Brain microvascular endothelial cell (primary cell): Measurements from ENCODE around the gene ADAMTS17.

ENCODE experiments used
- DNase-seq: peaks from one replicate; pipeline ENCODE4 v3.0.0-alpha.2; 2020
- H3K27ac ChIP-seq: fragments of 250-450 bp; sonication (Bioruptor Pico); 2 replicates; pipeline ENCODE4 v1.5.1; 2020; ENCODE audit warnings: mild to moderate bottlenecking, moderate library complexity
- H3K27me3 ChIP-seq: fragments of 250-450 bp; sonication (Bioruptor Pico); replicated peaks from 2 replicates; pipeline ENCODE4 v1.5.1; 2020; ENCODE audit warnings: mild to moderate bottlenecking
- H3K36me3 ChIP-seq: fragments of 250-450 bp; sonication (Bioruptor Pico); replicated peaks from 2 replicates; pipeline ENCODE4 v1.5.1; 2020; ENCODE audit warnings: mild to moderate bottlenecking
- H3K4me3 ChIP-seq: 2 replicates; pipeline ENCODE4 v1.5.1; 2011; ENCODE audit warnings: low read depth, mild to moderate bottlenecking, control low read depth, low read length, moderate library complexity
- in situ Hi-C: cut with HindIII; loops from 2 replicates; pipeline ENCODE4 v1.10.0; 2017; ENCODE audit warnings: low sequenced_read_pairs, low pct_ligation_motif_present
- TF ChIP-seq, protein P1 (sequence below): IDR thresholded peaks from 2 replicates; pipeline ENCODE4 v1.5.1; 2011; ENCODE audit warnings: low read depth, mild to moderate bottlenecking, moderate library complexity, low read length, control low read depth, inconsistent platforms; ENCODE audit errors: missing control alignments

Gene ADAMTS17

GRCh38 chr15:100123611-100124010 lies 218.2 kb downstream of the ADAMTS17 start:
- TF ChIP-seq, protein P1, sequence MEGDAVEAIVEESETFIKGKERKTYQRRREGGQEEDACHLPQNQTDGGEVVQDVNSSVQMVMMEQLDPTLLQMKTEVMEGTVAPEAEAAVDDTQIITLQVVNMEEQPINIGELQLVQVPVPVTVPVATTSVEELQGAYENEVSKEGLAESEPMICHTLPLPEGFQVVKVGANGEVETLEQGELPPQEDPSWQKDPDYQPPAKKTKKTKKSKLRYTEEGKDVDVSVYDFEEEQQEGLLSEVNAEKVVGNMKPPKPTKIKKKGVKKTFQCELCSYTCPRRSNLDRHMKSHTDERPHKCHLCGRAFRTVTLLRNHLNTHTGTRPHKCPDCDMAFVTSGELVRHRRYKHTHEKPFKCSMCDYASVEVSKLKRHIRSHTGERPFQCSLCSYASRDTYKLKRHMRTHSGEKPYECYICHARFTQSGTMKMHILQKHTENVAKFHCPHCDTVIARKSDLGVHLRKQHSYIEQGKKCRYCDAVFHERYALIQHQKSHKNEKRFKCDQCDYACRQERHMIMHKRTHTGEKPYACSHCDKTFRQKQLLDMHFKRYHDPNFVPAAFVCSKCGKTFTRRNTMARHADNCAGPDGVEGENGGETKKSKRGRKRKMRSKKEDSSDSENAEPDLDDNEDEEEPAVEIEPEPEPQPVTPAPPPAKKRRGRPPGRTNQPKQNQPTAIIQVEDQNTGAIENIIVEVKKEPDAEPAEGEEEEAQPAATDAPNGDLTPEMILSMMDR: no peak
- no peaks in the 10 kb centered on the region for H3K27me3 ChIP-seq
- H3K4me3 ChIP-seq: no peak overlapping the region
- no peak for DNase-seq
- in situ Hi-C loops: no loop called here
- H3K36me3 ChIP-seq: no peaks in the 10 kb centered on the region
- no peak overlapping the region for H3K27ac ChIP-seq

DNA sequence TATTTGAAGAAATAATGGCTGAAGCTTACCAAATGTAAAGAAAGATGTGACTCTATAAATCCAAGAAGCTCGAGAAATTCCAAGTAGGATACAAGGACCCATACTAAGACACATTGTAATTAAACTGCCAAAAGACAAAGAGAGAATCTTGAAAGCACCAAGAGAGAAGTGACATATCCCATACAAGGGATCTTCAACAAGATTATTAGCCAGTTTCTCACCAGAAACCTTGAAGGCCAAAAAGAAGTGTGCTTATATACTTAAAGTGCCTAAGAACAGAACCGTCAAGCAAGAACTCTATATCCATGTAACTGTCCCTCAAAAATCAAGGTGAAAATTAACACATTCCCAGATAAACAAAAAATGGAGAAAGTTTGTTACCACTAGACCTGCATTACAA lies 220.5 kb downstream of the ADAMTS17 start:
- TF ChIP-seq, protein P1: no peak
- Histone ChIP-seq H3K36me3 (no peaks in the 10 kb centered on the region), H3K27ac (no peak overlapping the region), H3K27me3 (no peaks in the 10 kb centered on the region), H3K4me3 (no peak overlapping the region)
- DNase-seq: no peak
- in situ Hi-C loops: no loop called here

- DNase-seq: no peak
Observed at GRCh38 chr15:100120111-100120510, 221.7 kb downstream of the ADAMTS17 start.

GRCh38 chr15:100118546-100118945 lies 223.2 kb downstream of the ADAMTS17 start:
- H3K36me3 ChIP-seq: no peaks in the 10 kb centered on the region
- H3K27me3 ChIP-seq: no peaks in the 10 kb centered on the region
- no peak overlapping the region for H3K4me3 ChIP-seq
- in situ Hi-C loops: no loop called here
- TF ChIP-seq, protein P1: no peak
- no peak for DNase-seq
- no peak overlapping the region for H3K27ac ChIP-seq

More at GRCh38 chr15:100120111-100120510, 221.7 kb downstream of the ADAMTS17 start:
- Histone ChIP-seq H3K4me3 (no peak overlapping the region), H3K27ac (no peak overlapping the region), H3K36me3 (no peaks in the 10 kb centered on the region), H3K27me3 (no peaks in the 10 kb centered on the region)
- TF ChIP-seq, protein P1: no peak
- in situ Hi-C loops: no loop called here

- TF ChIP-seq, protein P1: no peak
- in situ Hi-C loops: no loop called here
- Histone ChIP-seq H3K36me3 (no peaks in the 10 kb centered on the region), H3K27ac (no peak overlapping the region), H3K4me3 (no peak overlapping the region), H3K27me3 (no peaks in the 10 kb centered on the region)
- no peak for DNase-seq
Observed at GRCh38 chr15:100116416-100117190, 225.2 kb downstream of the ADAMTS17 start.

GRCh38 chr15:100115711-100116090 lies 226.1 kb downstream of the ADAMTS17 start:
- no peaks in the 10 kb centered on the region for H3K36me3 ChIP-seq
- DNase-seq: peak; percentile 65
- H3K27ac ChIP-seq: peak overlapping the region; percentile 95
- in situ Hi-C loops: no loop called here
- TF ChIP-seq, protein P1: no peak
- H3K4me3 ChIP-seq: no peak overlapping the region
- H3K27me3 ChIP-seq: no peaks in the 10 kb centered on the region
